H9 (cell line): ENCODE results near the gene TNC. TPM values are rescaled to one million over a fixed set of nuclear protein-coding genes. Genes with fewer than 3 reads are reported as not detected.
A peak's percentile ranks its signal among the peaks of the same experiment; 100 is the strongest.

Experiments
- DNase-seq: peaks from one replicate; pipeline ENCODE4 v3.0.0-alpha.2; 2017
- H2AFZ ChIP-seq: one replicate; pipeline ENCODE4 v1.6.1; 2013; ENCODE audit warnings: mild to moderate bottlenecking, low read length, control low read depth, moderate library complexity
- H2AK5ac ChIP-seq: 2 replicates; pipeline ENCODE4 v1.6.1; 2013; ENCODE audit warnings: low read length, control low read depth, mixed read lengths; ENCODE audit not compliant: insufficient read length
- H2BK120ac ChIP-seq: one replicate; pipeline ENCODE4 v1.6.1; 2013; ENCODE audit warnings: low read depth, mild to moderate bottlenecking, low read length, control low read depth, inconsistent platforms; ENCODE audit not compliant: poor library complexity, severe bottlenecking
- H2BK12ac ChIP-seq: 2 replicates; pipeline ENCODE4 v1.6.1; 2013; ENCODE audit warnings: low read length, control low read depth, mixed read lengths, low read depth; ENCODE audit not compliant: insufficient read length
- H2BK15ac ChIP-seq: 2 replicates; pipeline ENCODE4 v1.6.1; 2013; ENCODE audit warnings: low read depth, low read length, control low read depth
- H2BK20ac ChIP-seq: one replicate; pipeline ENCODE4 v1.6.1; 2013; ENCODE audit warnings: low read depth, mild to moderate bottlenecking, low read length, control low read depth, inconsistent platforms; ENCODE audit not compliant: poor library complexity, severe bottlenecking
- H2BK5ac ChIP-seq: 2 replicates; pipeline ENCODE4 v1.6.1; 2013; ENCODE audit warnings: low read length, control low read depth, mixed read lengths; ENCODE audit not compliant: insufficient read length
- H3K14ac ChIP-seq: 2 replicates; pipeline ENCODE4 v1.6.1; 2013; ENCODE audit warnings: low read length, control low read depth; ENCODE audit not compliant: insufficient read depth
- H3K18ac ChIP-seq: 2 replicates; pipeline ENCODE4 v1.6.1; 2013; ENCODE audit warnings: low read depth, mild to moderate bottlenecking, mixed read lengths, low read length, control low read depth; ENCODE audit not compliant: insufficient read length
- H3K23ac ChIP-seq: 2 replicates; pipeline ENCODE4 v1.6.1; 2013; ENCODE audit warnings: low read length, control low read depth, mixed read lengths, low read depth; ENCODE audit not compliant: insufficient read length
- H3K23me2 ChIP-seq: 2 replicates; pipeline ENCODE4 v1.6.1; 2013; ENCODE audit warnings: low read depth, mild to moderate bottlenecking, mixed read lengths, low read length, control low read depth; ENCODE audit not compliant: insufficient read length, poor library complexity, severe bottlenecking
- H3K27ac ChIP-seq: 2 replicates; pipeline ENCODE4 v1.5.1; 2013; ENCODE audit warnings: low read length, control low read depth, mixed read lengths, low read depth; ENCODE audit not compliant: insufficient read length
- H3K27me3 ChIP-seq: 2 replicates; pipeline ENCODE4 v1.6.1; 2013; ENCODE audit warnings: low read length, control low read depth, inconsistent platforms; ENCODE audit not compliant: insufficient read depth
- H3K4ac ChIP-seq: 2 replicates; pipeline ENCODE4 v1.6.1; 2013; ENCODE audit warnings: low read depth, mild to moderate bottlenecking, control low read depth, inconsistent platforms, low read length, moderate library complexity
- H3K4me1 ChIP-seq: 2 replicates; pipeline ENCODE4 v1.6.1; 2013; ENCODE audit warnings: low read length, control low read depth, inconsistent platforms; ENCODE audit not compliant: insufficient read depth
- H3K4me2 ChIP-seq: 2 replicates; pipeline ENCODE4 v1.6.1; 2013; ENCODE audit warnings: low read length, control low read depth, mixed read lengths; ENCODE audit not compliant: insufficient read length, insufficient read depth
- H3K56ac ChIP-seq: 2 replicates; pipeline ENCODE4 v1.6.1; 2013; ENCODE audit warnings: low read depth, mild to moderate bottlenecking, mixed read lengths, low read length, control low read depth; ENCODE audit not compliant: insufficient read length
- H3K79me1 ChIP-seq: 2 replicates; pipeline ENCODE4 v1.6.1; 2013; ENCODE audit warnings: low read depth, mild to moderate bottlenecking, moderate library complexity, low read length, control low read depth, inconsistent platforms; ENCODE audit not compliant: insufficient read depth, poor library complexity, severe bottlenecking
- H3K79me2 ChIP-seq: 2 replicates; pipeline ENCODE4 v1.6.1; 2013; ENCODE audit warnings: low read length, control low read depth, inconsistent platforms; ENCODE audit not compliant: insufficient read depth
- H3K9ac ChIP-seq: 2 replicates; pipeline ENCODE4 v1.6.1; 2013; ENCODE audit warnings: low read length, control low read depth, mixed read lengths; ENCODE audit not compliant: insufficient read length; ENCODE audit errors: extremely low read depth
- H3K9me3 ChIP-seq: one replicate; pipeline ENCODE4 v1.6.1; 2013; ENCODE audit warnings: low read depth, low read length, inconsistent platforms; ENCODE audit not compliant: control insufficient read depth
- H3T11ph ChIP-seq: one replicate; pipeline ENCODE4 v1.6.1; 2013; ENCODE audit warnings: mild to moderate bottlenecking, low read length, control low read depth, inconsistent platforms
- H4K20me1 ChIP-seq: one replicate; pipeline ENCODE4 v1.6.1; 2013; ENCODE audit not compliant: control insufficient read depth, insufficient read length, insufficient read depth
- H4K5ac ChIP-seq: 2 replicates; pipeline ENCODE4 v1.6.1; 2013; ENCODE audit warnings: low read depth, mild to moderate bottlenecking, mixed read lengths, low read length, control low read depth; ENCODE audit not compliant: insufficient read length
- H4K8ac ChIP-seq: replicated peaks from 2 replicates; pipeline ENCODE4 v1.6.1; 2013; ENCODE audit warnings: low read length, control low read depth, mixed read lengths, low read depth; ENCODE audit not compliant: insufficient read length
- H4K91ac ChIP-seq: 2 replicates; pipeline ENCODE4 v1.6.1; 2013; ENCODE audit warnings: low read depth, mild to moderate bottlenecking, moderate library complexity, mixed read lengths, low read length, control low read depth; ENCODE audit not compliant: insufficient read length
- H3K27ac Mint-ChIP-seq, 3 experiments: 2 replicates in 2 of 3; 3 replicates in 1 of 3; pipeline ENCODE4 v1.8.0; 2020 to 2021; ENCODE audit warnings: mixed read lengths in 3 of 3, mild to moderate bottlenecking in 1 of 3, moderate library complexity in 1 of 3
- H3K27me3 Mint-ChIP-seq: 2 replicates; pipeline ENCODE4 v1.8.0; 2021; ENCODE audit warnings: low read depth, mild to moderate bottlenecking, moderate library complexity, mixed read lengths
- H3K36me3 Mint-ChIP-seq, 3 experiments: 2 replicates in 2 of 3; 3 replicates in 1 of 3; pipeline ENCODE4 v1.8.0; 2020 to 2021; ENCODE audit warnings: low read depth in 3 of 3, mixed read lengths in 3 of 3; ENCODE audit not compliant: insufficient read depth in 1 of 3
- H3K4me1 Mint-ChIP-seq, 2 experiments: 2 replicates each; pipeline ENCODE4 v1.8.0; 2020; ENCODE audit warnings: mixed read lengths in 2 of 2
- H3K4me3 Mint-ChIP-seq, 2 experiments: 2 replicates in 1 of 2; 3 replicates in 1 of 2; pipeline ENCODE4 v1.8.0; 2020 to 2021; ENCODE audit warnings: mild to moderate bottlenecking in 2 of 2, mixed read lengths in 2 of 2, moderate library complexity in 1 of 2
- H3K9me3 Mint-ChIP-seq, 2 experiments: 2 replicates in 1 of 2; 3 replicates in 1 of 2; pipeline ENCODE4 v1.8.0; 2020; ENCODE audit warnings: mild to moderate bottlenecking in 2 of 2, mixed read lengths in 2 of 2, moderate library complexity in 1 of 2
- WGBS: extraction: QIAGEN DNeasy Blood & Tissue Kit; methylation state at CpG from one replicate; pipeline ENCODE4 v1.1.7; 2013; ENCODE audit warnings: missing lambda C conversion rate, low lambda C conversion rate, mixed read lengths; ENCODE audit not compliant: insufficient read length; ENCODE audit errors: extremely low coverage; 5-methylcytosine and 5-hydroxymethylcytosine counted together
- total RNA-seq: library from RNA; stranded (reverse); gene quantifications from 2 replicates; pipeline ENCODE4 v1.2.1, GENCODE V29; 2021
- TF ChIP-seq, protein P1 (sequence below): fragments of 200-600 bp; sonication (generic); conservative IDR thresholded peaks from 3 replicates; pipeline ENCODE4 v1.8.0; 2021; ENCODE audit warnings: antibody characterized with exemption, mild to moderate bottlenecking

TNC gene
- total RNA-seq, 1 experiment from 2014 or later, result 0.63 TPM

DNA sequence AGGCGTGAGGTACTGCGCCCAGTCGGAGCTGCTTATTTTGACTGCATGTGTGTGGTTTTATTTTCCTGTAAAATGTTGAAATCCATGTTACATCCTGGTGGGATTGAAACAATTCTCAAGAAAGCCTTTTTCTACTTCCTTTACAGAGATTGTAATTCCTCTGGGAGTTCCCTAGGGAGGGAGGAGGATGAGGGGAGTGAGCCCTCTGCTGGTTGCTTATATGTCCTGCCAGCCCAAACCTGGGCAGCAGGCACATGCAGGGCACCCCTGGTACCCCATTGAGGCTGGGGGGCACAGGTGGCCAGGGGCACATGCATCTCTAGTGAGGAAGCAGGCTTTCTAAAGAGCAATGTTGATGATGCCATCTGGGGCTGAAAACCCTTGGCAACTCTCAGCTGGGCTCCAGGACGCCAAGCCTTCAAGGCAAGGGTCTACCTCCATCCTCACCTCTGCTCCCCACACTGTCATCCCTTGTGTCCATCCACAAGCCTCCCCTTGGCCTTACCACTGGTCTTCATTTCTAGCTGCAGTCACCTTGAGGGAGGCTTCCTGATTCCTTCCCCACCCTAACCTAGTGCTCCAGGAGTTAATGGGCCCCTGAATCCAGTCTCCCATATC lies 102.8 kb downstream of the TNC start:
- no peak overlapping the region for H4K8ac ChIP-seq
- H3K79me1 ChIP-seq, result no peaks in the 10 kb centered on the region
- no peaks in the 10 kb centered on the region for H4K20me1 ChIP-seq
- H2BK5ac ChIP-seq, result no peak overlapping the region
- no peaks in the 10 kb centered on the region for H3K9me3 ChIP-seq
- H3K4me2 ChIP-seq, result no peak overlapping the region
- no peak overlapping the region for H2BK15ac ChIP-seq
- H3K4ac ChIP-seq, result no peak overlapping the region
- no peak overlapping the region for H3K56ac ChIP-seq
- no peak overlapping the region for H3T11ph ChIP-seq
- H4K91ac ChIP-seq, result no peak overlapping the region
- peak; percentile 62 for DNase-seq
- H2BK20ac ChIP-seq, result no peak overlapping the region
- Mint-ChIP-seq H3K36me3 (no peaks in the 10 kb centered on the region), H3K4me1 (no peaks in the 10 kb centered on the region), H3K9me3 (no peaks in the 10 kb centered on the region), H3K4me3 (no peak overlapping the region), H3K27me3 (peaks cover 60% of the 10 kb centered on the region), H3K27ac (no peak overlapping the region)
- H3K27me3 ChIP-seq, result no peaks in the 10 kb centered on the region
- no peak overlapping the region for H3K27ac ChIP-seq
- H3K23ac ChIP-seq, result no peak overlapping the region
- H3K4me1 ChIP-seq, result no peaks in the 10 kb centered on the region
- TF ChIP-seq, protein P1, sequence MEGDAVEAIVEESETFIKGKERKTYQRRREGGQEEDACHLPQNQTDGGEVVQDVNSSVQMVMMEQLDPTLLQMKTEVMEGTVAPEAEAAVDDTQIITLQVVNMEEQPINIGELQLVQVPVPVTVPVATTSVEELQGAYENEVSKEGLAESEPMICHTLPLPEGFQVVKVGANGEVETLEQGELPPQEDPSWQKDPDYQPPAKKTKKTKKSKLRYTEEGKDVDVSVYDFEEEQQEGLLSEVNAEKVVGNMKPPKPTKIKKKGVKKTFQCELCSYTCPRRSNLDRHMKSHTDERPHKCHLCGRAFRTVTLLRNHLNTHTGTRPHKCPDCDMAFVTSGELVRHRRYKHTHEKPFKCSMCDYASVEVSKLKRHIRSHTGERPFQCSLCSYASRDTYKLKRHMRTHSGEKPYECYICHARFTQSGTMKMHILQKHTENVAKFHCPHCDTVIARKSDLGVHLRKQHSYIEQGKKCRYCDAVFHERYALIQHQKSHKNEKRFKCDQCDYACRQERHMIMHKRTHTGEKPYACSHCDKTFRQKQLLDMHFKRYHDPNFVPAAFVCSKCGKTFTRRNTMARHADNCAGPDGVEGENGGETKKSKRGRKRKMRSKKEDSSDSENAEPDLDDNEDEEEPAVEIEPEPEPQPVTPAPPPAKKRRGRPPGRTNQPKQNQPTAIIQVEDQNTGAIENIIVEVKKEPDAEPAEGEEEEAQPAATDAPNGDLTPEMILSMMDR, result peak; percentile 83
- H3K9ac ChIP-seq, result no peak overlapping the region
- WGBS, result no CpG with 5 or more reads among the region's 4 CpGs
- no peak overlapping the region for H2AK5ac ChIP-seq
- H4K5ac ChIP-seq, result no peak overlapping the region
- H3K79me2 ChIP-seq, result no peaks in the 10 kb centered on the region
- no peak overlapping the region for H3K18ac ChIP-seq
- H3K14ac ChIP-seq, result no peak overlapping the region
- H2BK120ac ChIP-seq, result no peak overlapping the region
- no peak overlapping the region for H2AFZ ChIP-seq
- no peaks in the 10 kb centered on the region for H3K23me2 ChIP-seq
- H2BK12ac ChIP-seq, result no peak overlapping the region
